K562 (cell line): ENCODE results near the gene ADRB2. TPM values are rescaled to one million over a fixed set of nuclear protein-coding genes. Genes with fewer than 3 reads are reported as not detected.

Experiments
- ATAC-seq: fragments of 200-7000 bp; cut with Tn5 transposase; 3 replicates; pipeline ENCODE4 v1.9.1; 2020; ENCODE audit warnings: moderate library complexity
- BruUV-seq: library from RNA; stranded (reverse); fragments of 400-500 nt; replicated peaks from 2 replicates; lab custom pipeline; 2021; lab: Mats Ljungman, UMichigan
- CTCF ChIA-PET: fragments of 300-600 bp; formaldehyde crosslinking; extraction: SDS; loops from one replicate; lab custom pipeline; 2021; ENCODE audit warnings: low intra/inter-chr PET ratio; lab: Yijun Ruan, JAX
- POLR2A ChIA-PET: fragments of 300-600, 350-650 bp; sonication (Branson Sonifier 250); formaldehyde crosslinking; extraction: SDS; loops from one replicate; lab custom pipeline; 2021; ENCODE audit warnings: antibody characterized with exemption, inconsistent platforms; lab: Yijun Ruan, JAX
- DNase-seq, 4 experiments: peaks; one replicate each; pipeline versions ENCODE4 v3.0.0 to v3.0.0-alpha.2; 2011 to 2018; ENCODE audit warnings: low spot score in 3 of 4, mixed read lengths in 3 of 4; ENCODE audit errors: extremely low read depth in 1 of 4
- FAIRE-seq: peaks from 2 replicates; lab custom pipeline; 2011; peaks lifted over from hg19 to GRCh38; lab: Jason Lieb, UNC
- H2AFZ ChIP-seq: 2 replicates; pipeline ENCODE4 v1.6.0; 2011; ENCODE audit warnings: low read depth, low read length, control low read depth, inconsistent platforms
- H3K27ac ChIP-seq: fragments of 200-600 bp; 3 replicates; pipeline ENCODE4 v1.8.0; 2011; ENCODE audit warnings: low read depth, mild to moderate bottlenecking, control low read depth, inconsistent platforms, low read length, moderate library complexity, mixed read lengths; ENCODE audit errors: extremely low read depth
- H3K27me3 ChIP-seq, 2 experiments: fragments of 300-600 bp in 1 of 2; 2 replicates in 1 of 2; 3 replicates in 1 of 2; pipeline versions ENCODE4 v1.6.0 to v1.8.0; 2011; ENCODE audit warnings: inconsistent platforms in 2 of 2, low read length in 2 of 2, mild to moderate bottlenecking in 1 of 2, mixed read lengths in 1 of 2, moderate library complexity in 1 of 2; ENCODE audit not compliant: control insufficient read depth in 2 of 2, insufficient read depth in 2 of 2
- H3K36me3 ChIP-seq: fragments of 300-600 bp; 3 replicates; pipeline ENCODE4 v1.8.0; 2011; ENCODE audit warnings: mild to moderate bottlenecking, low read length, inconsistent platforms; ENCODE audit not compliant: control insufficient read depth, insufficient read depth
- H3K4me1 ChIP-seq, 2 experiments: fragments of 200-600 bp in 1 of 2; replicated peaks in 1 of 2; 2 replicates in 1 of 2; 3 replicates in 1 of 2; pipeline versions ENCODE4 v1.5.1 to v1.8.0; 2011; ENCODE audit warnings: inconsistent platforms in 2 of 2, low read length in 2 of 2, mild to moderate bottlenecking in 1 of 2, mixed read lengths in 1 of 2, moderate library complexity in 1 of 2; ENCODE audit not compliant: control insufficient read depth in 2 of 2, insufficient read depth in 2 of 2
- H3K4me2 ChIP-seq: 2 replicates; pipeline ENCODE4 v1.6.1; 2011; ENCODE audit warnings: low read length, control low read depth, inconsistent platforms, mixed read lengths; ENCODE audit not compliant: insufficient read depth
- H3K4me3 ChIP-seq: fragments of 200-600 bp; sonication (generic), shearing (Covaris generic); 2 replicates; pipeline ENCODE4 v1.5.1; 2016; ENCODE audit warnings: control low read depth, inconsistent platforms
- H3K79me2 ChIP-seq: fragments of 200-600 bp; 3 replicates; pipeline ENCODE4 v1.8.0; 2011; ENCODE audit warnings: low read length, inconsistent platforms; ENCODE audit not compliant: control insufficient read depth, insufficient read depth
- H3K9ac ChIP-seq, 2 experiments: 2 replicates each; pipeline versions ENCODE4 v1.6.0 to v1.6.1; 2011; ENCODE audit warnings: low read depth in 2 of 2, low read length in 2 of 2, control low read depth in 1 of 2, inconsistent platforms in 1 of 2, mild to moderate bottlenecking in 1 of 2, mixed read lengths in 1 of 2; ENCODE audit not compliant: insufficient read depth in 1 of 2
- H3K9me1 ChIP-seq: one replicate; pipeline ENCODE4 v1.6.0; 2011; ENCODE audit warnings: inconsistent platforms, mild to moderate bottlenecking, low read length, moderate library complexity; ENCODE audit not compliant: control insufficient read depth, insufficient read depth
- H3K9me3 ChIP-seq: replicated peaks from 2 replicates; pipeline ENCODE4 v1.5.1; 2011; ENCODE audit warnings: low read depth, low read length, inconsistent platforms; ENCODE audit not compliant: control insufficient read depth, insufficient read depth
- H4K20me1 ChIP-seq: replicated peaks from 2 replicates; pipeline ENCODE4 v1.6.1; 2011; ENCODE audit warnings: low read length, inconsistent platforms, mixed read lengths; ENCODE audit not compliant: control insufficient read depth, insufficient read depth
- ARID2 ChIP-seq: fragments of 450-650 bp; IDR thresholded peaks from 2 replicates; pipeline ENCODE4 v1.6.1; 2017; ENCODE audit warnings: antibody characterized with exemption, mild to moderate bottlenecking
- MAFG ChIP-seq: fragments of 450-650 bp; conservative IDR thresholded peaks from 2 replicates; pipeline ENCODE4 v1.6.1; 2016; ENCODE audit warnings: missing genetic modification characterization, missing compliant biosample characterization
- MAFK ChIP-seq: IDR thresholded peaks from 2 replicates; pipeline ENCODE4 v1.6.1; 2011; ENCODE audit warnings: low read length, improper control_type of control experiment
- NUFIP1 ChIP-seq: fragments of 450-650 bp; IDR thresholded peaks from 2 replicates; pipeline ENCODE4 v1.6.1; 2018; ENCODE audit not compliant: partially characterized antibody
- PHB ChIP-seq: fragments of 250-450 bp; sonication (Bioruptor Pico); IDR thresholded peaks from 2 replicates; pipeline ENCODE4 v1.5.0; 2021
- PHTF2 ChIP-seq: fragments of 250-450 bp; sonication (Bioruptor Pico); IDR thresholded peaks from 2 replicates; pipeline ENCODE4 v1.5.0; 2021; ENCODE audit warnings: mild to moderate bottlenecking
- PML ChIP-seq: IDR thresholded peaks from 2 replicates; pipeline ENCODE4 v1.6.1; 2012; ENCODE audit warnings: low read length, inconsistent platforms
- RFX7 ChIP-seq: fragments of 250-450 bp; sonication (Bioruptor Pico); IDR thresholded peaks from 2 replicates; pipeline ENCODE4 v1.5.1; 2021; ENCODE audit warnings: mild to moderate bottlenecking
- RNF2 ChIP-seq: sonication (generic); IDR thresholded peaks from 2 replicates; pipeline ENCODE4 v1.6.1; 2016
- SMARCA4 ChIP-seq: fragments of 450-650 bp; IDR thresholded peaks from 2 replicates; pipeline ENCODE4 v1.6.1; 2016
- SMARCA5 ChIP-seq: fragments of 450-650 bp; IDR thresholded peaks from 2 replicates; pipeline ENCODE4 v1.6.1; 2016
- TEAD1 ChIP-seq, 2 experiments: fragments of 450-650 bp in 1 of 2; sonication (generic) in 1 of 2; formaldehyde crosslinking; IDR thresholded peaks; 2 replicates each; pipeline versions ENCODE4 v1.4.0 to v1.8.0; 2020 to 2022; ENCODE audit warnings: mild to moderate bottlenecking in 2 of 2, missing genetic modification reagents in 1 of 2
- ZNF140 ChIP-seq: fragments of 250-450 bp; sonication (Bioruptor Pico); IDR thresholded peaks from 2 replicates; pipeline ENCODE4 v1.8.0; 2021; ENCODE audit warnings: moderate library complexity, mild to moderate bottlenecking, inconsistent platforms
- ZNF316 ChIP-seq: fragments of 450-650 bp; IDR thresholded peaks from 2 replicates; pipeline ENCODE4 v1.6.1; 2016
- ZNF384 ChIP-seq: IDR thresholded peaks from 2 replicates; pipeline ENCODE4 v1.6.1; 2012; ENCODE audit warnings: low read depth, low read length, improper control_type of control experiment
- ZNF589 ChIP-seq: fragments of 200-800 bp; sonication (Bioruptor generic); IDR thresholded peaks from 2 replicates; pipeline ENCODE4 v1.6.1; 2016; ENCODE audit warnings: low read depth, missing genetic modification characterization, missing compliant biosample characterization
- ZNF778 ChIP-seq: fragments of 450-650 bp; formaldehyde crosslinking; IDR thresholded peaks from 2 replicates; pipeline ENCODE4 v1.4.0; 2020; ENCODE audit warnings: mild to moderate bottlenecking, moderate library complexity
- WGBS: fragments of 100-300 bp; shearing (Covaris generic); methylation state at CpG from one replicate; pipeline ENCODE4 v1.1.6; 2016; ENCODE audit warnings: low coverage, mixed read lengths; ENCODE audit not compliant: insufficient coverage; ENCODE audit errors: missing lambda C conversion rate; 5-methylcytosine and 5-hydroxymethylcytosine counted together
- in situ Hi-C: fragments of 300-500 bp; cut with MboI; formaldehyde crosslinking; loops from 4 replicates; pipeline ENCODE4 v1.15.0; 2018; ENCODE audit warnings: inconsistent platforms, mixed read lengths
- intact Hi-C: fragments of 100-400 bp; cut with micrococcal nuclease; formaldehyde crosslinking; loops from 2 replicates; pipeline ENCODE4 v1.14.2; 2022
- polyA plus RNA-seq, 8 experiments: library from polyadenylated mRNA; depleted of rRNA in 4 of 8; stranded (reverse) in 5 of 8; unstranded in 3 of 8; fragments of >200 nt; fragmentation: Nextera tagmentation in 2 of 8; fragmentation: Illumina TruSeq in 1 of 8; extraction: Ambion mirVana in 2 of 8; extraction: Trizol in 1 of 8; gene quantifications; 2 replicates each; pipeline versions ENCODE4 v1.2.1 to v1.2.3, GENCODE V29; 2011 to 2014; ENCODE audit warnings: inconsistent platforms in 1 of 8, missing spikeins in 1 of 8
- total RNA-seq, 7 experiments: library from RNA; depleted of rRNA in 6 of 7; stranded (reverse); fragments of >200 nt in 6 of 7; fragmentation: Illumina TruSeq in 2 of 7; extraction: Trizol in 2 of 7; gene quantifications; 2 replicates each; pipeline versions ENCODE4 v1.2.1 to v1.2.3, GENCODE V29; 2011 to 2021; ENCODE audit warnings: low replicate concordance in 1 of 7
- TF ChIP-seq, protein P1 (sequence below): fragments of 450-650 bp; IDR thresholded peaks from 2 replicates; pipeline ENCODE4 v1.6.1; 2018; ENCODE audit not compliant: partially characterized antibody
- TF ChIP-seq, protein P2 (sequence below): fragments of 150-350 bp; conservative IDR thresholded peaks from 2 replicates; pipeline ENCODE4 v1.6.1; 2014; ENCODE audit warnings: low read length

Gene ADRB2
- total and polyA plus RNA-seq, 9 of the 15 experiments (the other 6 are each of a cell fraction or from before 2014, with no cell fraction given), result 0.01 to 0.18 (median 0.04) TPM; not detected in 2

GRCh38 chr5:148808864-148809642 is 17.4 kb upstream of the ADRB2 start:
- no TSS peak for BruUV-seq
- TF ChIP-seq RFX7 (no peak), RNF2 (no peak), TEAD1 (CRISPR knock-in tag; IDR thresholded peaks at IDR 0.05) (no peak), ZNF589 (CRISPR knock-in tag) (no peak), ZNF316 (peak; percentile 57; the same call in 1 of the 2 replicates), ZNF778 (CRISPR knock-in tag) (no peak), PHTF2 (no peak), PHB (no peak), SMARCA5 (no peak), ZNF140 (CRISPR knock-in tag) (no peak), NUFIP1 (no peak), PML (no peak), SMARCA4 (peak; percentile 16; the same call in 1 of the 2 replicates), ARID2 (no peak), ZNF384 (no peak), MAFG (tag) (peak; percentile 34), MAFK (peak; percentile 56; the same call in 1 of the 2 replicates)
- TF ChIP-seq, protein P1, sequence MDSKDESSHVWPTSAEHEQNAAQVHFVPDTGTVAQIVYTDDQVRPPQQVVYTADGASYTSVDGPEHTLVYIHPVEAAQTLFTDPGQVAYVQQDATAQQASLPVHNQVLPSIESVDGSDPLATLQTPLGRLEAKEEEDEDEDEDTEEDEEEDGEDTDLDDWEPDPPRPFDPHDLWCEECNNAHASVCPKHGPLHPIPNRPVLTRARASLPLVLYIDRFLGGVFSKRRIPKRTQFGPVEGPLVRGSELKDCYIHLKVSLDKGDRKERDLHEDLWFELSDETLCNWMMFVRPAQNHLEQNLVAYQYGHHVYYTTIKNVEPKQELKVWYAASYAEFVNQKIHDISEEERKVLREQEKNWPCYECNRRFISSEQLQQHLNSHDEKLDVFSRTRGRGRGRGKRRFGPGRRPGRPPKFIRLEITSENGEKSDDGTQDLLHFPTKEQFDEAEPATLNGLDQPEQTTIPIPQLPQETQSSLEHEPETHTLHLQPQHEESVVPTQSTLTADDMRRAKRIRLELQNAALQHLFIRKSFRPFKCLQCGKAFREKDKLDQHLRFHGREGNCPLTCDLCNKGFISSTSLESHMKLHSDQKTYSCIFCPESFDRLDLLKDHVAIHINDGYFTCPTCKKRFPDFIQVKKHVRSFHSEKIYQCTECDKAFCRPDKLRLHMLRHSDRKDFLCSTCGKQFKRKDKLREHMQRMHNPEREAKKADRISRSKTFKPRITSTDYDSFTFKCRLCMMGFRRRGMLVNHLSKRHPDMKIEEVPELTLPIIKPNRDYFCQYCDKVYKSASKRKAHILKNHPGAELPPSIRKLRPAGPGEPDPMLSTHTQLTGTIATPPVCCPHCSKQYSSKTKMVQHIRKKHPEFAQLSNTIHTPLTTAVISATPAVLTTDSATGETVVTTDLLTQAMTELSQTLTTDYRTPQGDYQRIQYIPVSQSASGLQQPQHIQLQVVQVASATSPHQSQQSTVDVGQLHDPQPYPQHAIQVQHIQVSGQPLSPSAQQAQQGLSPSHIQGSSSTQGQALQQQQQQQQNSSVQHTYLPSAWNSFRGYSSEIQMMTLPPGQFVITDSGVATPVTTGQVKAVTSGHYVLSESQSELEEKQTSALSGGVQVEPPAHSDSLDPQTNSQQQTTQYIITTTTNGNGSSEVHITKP, result no peak
- TF ChIP-seq, protein P2, sequence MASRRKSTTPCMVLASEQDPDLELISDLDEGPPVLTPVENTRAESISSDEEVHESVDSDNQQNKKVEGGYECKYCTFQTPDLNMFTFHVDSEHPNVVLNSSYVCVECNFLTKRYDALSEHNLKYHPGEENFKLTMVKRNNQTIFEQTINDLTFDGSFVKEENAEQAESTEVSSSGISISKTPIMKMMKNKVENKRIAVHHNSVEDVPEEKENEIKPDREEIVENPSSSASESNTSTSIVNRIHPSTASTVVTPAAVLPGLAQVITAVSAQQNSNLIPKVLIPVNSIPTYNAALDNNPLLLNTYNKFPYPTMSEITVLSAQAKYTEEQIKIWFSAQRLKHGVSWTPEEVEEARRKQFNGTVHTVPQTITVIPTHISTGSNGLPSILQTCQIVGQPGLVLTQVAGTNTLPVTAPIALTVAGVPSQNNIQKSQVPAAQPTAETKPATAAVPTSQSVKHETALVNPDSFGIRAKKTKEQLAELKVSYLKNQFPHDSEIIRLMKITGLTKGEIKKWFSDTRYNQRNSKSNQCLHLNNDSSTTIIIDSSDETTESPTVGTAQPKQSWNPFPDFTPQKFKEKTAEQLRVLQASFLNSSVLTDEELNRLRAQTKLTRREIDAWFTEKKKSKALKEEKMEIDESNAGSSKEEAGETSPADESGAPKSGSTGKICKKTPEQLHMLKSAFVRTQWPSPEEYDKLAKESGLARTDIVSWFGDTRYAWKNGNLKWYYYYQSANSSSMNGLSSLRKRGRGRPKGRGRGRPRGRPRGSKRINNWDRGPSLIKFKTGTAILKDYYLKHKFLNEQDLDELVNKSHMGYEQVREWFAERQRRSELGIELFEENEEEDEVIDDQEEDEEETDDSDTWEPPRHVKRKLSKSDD, result no peak

More at GRCh38 chr5:148808864-148809642, 17.4 kb upstream of the ADRB2 start:
- intact Hi-C loops, result loop anchor here (5.0 kb wide), 1 partner anchor 62 kb away; no protein-coding TSS in a partner anchor
- Histone ChIP-seq H3K9me3 (no peaks in the 10 kb centered on the region), H3K27me3 (no peaks in the 10 kb centered on the region), H3K4me3 (no peak overlapping the region), H3K4me1 (peaks cover 25 to 54% of the 10 kb centered on the region in 2 experiments), H3K36me3 (no peaks in the 10 kb centered on the region), H3K79me2 (no peaks in the 10 kb centered on the region), H2AFZ (peak overlapping the region; percentile 28; the same call in 1 of the 2 replicates), H4K20me1 (no peaks in the 10 kb centered on the region), H3K9ac (peak overlapping the region; percentile 16 to 77; a peak in 2 of 4 replicates), H3K27ac (no peak overlapping the region), H3K4me2 (peak overlapping the region; percentile 32), H3K9me1 (no peaks in the 10 kb centered on the region)
- POLR2A ChIA-PET, result no interaction called here
- CTCF ChIA-PET, result no interaction called here
- 12% methylated on average over 10 of the region's 10 CpGs for WGBS
- in situ Hi-C loops, result no loop called here
- DNase-seq, result peak in 2 of 4 experiments; percentile 40 to 58
- ATAC-seq, result peak; percentile 39
- FAIRE-seq, result peak; percentile 29
